Activated CD4-positive, CD25-positive, alpha-beta regulatory T cell (primary cell): ENCODE results near the gene RPAP2.
A peak's percentile ranks its signal among the peaks of the same experiment; 100 is the strongest.
"Not testable (repeated sequence)": the region's sequence is repeated elsewhere in the genome, so short reads cannot be mapped to it uniquely, and the experiment has no call there.

Experiments
- DNase-seq, 4 experiments: peaks; one replicate each; lab custom pipeline; 2025; lab: John Stamatoyannopoulos, UW

RPAP2 gene

DNA sequence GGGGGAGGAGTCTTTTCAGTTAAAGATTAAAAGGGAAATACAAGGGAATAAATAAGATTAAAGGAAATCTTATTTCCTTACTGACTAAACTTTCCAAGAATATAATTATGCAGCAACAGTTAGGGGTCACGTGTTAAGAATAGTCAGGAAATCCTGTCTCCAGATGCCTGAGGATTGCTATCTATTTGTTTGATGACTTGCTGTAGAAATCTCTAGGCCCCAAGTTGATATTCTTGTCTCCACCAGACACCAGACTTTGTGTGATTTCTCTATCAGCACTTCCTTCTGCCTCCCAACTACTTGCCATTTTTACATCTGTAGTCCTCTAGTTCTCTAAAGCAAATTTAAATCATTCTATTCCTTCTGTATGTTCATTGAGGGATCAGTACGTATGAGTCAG is 77.5 kb downstream of the RPAP2 start:
- no peak for DNase-seq

DNA sequence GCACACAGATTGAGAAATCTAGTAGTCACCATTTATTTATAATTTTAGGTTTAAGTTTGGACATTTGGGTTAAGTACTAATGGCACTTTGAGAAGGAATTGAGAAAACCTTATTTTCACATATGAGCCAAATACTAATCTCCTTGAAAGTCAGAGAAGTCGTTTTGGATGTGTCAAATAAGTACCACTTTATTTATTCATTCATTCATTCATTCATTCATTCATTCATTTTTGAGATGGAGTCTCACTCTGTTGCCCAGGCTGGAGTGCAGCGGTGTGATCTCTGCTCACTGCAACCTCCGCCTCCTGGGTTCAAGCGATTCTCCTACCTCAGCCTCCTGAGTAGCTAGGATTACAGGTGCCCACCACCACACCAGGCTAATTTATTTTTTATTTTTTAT is 79.1 kb downstream of the RPAP2 start:
- DNase-seq, result not testable (repeated sequence)

DNA sequence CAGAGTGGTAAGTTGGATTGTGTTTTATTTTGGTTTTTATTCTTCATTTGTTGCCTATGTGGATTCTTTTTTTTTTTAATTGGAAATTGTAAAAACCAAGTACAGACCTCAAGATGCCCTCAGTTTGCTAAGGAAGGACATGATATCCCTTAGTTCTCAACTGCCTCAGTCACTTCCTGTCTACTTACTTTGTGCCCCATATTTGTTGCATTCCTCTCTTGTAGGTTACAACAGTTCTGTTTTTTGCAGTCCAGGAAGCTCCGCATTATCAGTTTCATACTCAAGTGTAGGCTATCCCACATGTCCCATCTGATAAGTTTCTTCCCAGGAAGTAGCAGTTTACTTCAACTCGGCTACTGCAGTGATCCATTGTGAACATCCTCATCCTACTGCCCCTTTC is 82.0 kb downstream of the RPAP2 start:
- DNase-seq, result no peak

GRCh38 chr1:92393966-92394365 is 95.1 kb downstream of the RPAP2 start:
- not testable (repeated sequence) for DNase-seq

DNA sequence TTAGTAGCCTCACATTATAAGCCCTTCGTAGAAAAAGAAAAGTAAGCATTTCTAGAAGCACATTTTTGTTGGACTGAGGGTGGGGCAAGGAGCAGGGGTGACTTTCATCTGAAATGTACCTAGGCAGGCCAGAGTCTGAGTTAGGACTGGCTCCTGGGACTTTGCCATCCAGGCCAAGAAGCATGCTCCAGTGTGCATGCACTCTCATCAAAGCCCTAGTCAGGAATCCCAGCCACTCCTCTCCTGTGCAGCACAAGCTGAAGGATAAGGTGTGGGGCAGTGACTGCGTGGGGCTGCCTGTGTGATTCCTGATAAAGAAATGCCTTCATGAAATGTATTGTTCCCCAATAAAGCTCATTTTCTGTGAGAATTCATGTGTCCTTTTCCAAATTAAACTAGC is 99.7 kb downstream of the RPAP2 start:
- no peak for DNase-seq

GRCh38 chr1:92399076-92399475 is 100.2 kb downstream of the RPAP2 start:
- DNase-seq, result no peak

GRCh38 chr1:92404661-92405060 is 105.8 kb downstream of the RPAP2 start:
- no peak for DNase-seq

GRCh38 chr1:92408825-92409224 is 110.0 kb downstream of the RPAP2 start:
- DNase-seq, result no peak

GRCh38 chr1:92409946-92410549 is 111.2 kb downstream of the RPAP2 start:
- no peak for DNase-seq

DNA sequence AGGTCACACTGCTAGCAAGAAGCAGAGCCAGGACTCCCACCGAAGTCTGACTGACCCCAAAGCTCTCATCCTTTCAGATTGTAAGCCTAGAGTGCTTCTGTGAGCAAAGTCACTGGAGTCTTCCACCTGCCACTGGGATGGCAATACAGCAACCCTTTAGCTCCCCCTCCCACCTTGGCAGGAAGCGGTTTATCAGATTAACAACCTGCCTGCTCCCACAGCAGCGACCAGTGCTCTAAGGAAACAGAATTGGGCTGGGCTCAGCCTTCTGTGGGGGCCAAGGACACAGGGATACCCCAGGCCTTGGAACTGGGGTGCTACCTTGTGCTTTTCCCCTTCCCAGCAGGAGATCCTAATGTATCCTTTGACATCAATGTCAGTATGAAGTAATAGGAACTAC is 111.8 kb downstream of the RPAP2 start:
- DNase-seq, result peak in 1 of 4 experiments; percentile 1

- no peak for DNase-seq
Observed at GRCh38 chr1:92411511-92411910, 112.7 kb downstream of the RPAP2 start.

DNA sequence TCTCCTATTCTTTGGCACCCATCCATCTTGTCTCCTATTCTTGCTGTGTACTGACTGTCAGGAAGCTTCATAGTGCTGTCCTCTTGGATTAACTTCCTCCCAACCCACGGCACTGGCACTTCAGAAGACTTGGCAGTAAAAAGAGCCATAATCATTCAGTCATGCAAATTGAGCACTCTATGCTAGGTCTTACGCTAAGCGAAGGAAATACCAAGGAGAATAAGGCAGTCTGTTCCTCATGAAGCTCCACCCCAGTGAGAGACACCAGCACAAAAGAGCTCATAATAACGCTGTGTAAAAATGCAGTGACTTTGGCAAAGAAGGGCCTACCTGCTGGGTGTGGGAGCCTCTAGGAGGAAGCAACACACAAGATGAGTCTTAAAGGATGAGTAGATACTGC is 120.8 kb downstream of the RPAP2 start:
- DNase-seq, result no peak

DNA sequence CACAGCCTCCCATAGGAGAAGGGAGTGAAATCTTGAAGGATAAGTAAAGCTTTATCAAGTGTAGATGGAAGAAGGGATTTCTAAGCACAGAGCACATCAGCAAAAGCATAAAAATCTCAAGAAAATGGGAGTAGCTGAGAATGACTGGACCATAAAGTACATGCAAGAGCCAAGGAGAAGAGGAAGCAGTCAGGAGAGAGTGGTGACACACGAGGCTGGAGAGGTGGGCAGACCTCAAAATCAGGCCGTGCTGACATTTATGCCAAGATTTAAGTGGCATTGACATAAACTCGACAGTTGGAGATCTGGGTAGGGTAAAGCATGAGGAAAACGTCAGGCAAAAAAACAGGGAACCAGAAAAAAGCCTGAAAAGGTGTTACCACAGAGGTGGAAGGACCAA is 125.5 kb downstream of the RPAP2 start:
- no peak for DNase-seq

GRCh38 chr1:92425617-92426016 is 126.8 kb downstream of the RPAP2 start:
- no peak for DNase-seq

GRCh38 chr1:92430030-92430429 is 131.2 kb downstream of the RPAP2 start:
- no peak for DNase-seq

GRCh38 chr1:92434572-92434971 is 135.7 kb downstream of the RPAP2 start:
- not testable (repeated sequence) for DNase-seq

DNA sequence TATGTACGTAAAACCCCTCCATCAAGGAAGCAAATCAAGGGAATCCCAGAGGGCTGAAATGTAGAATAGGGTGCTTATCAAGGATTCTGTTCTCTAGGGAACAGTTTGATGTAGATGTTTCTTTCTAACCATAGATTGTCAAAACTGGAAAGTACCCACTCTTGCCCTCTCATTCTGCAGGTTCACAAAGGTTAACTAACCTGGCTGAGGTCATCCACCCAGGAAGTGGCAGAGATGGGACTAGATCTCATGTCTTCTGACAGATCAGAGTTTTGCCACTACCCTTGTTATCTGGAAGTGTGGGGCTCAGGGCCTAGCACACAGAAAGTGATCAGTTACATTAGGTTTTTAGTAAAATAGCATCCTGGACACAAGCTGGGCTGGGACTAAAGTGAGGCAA is 140.4 kb downstream of the RPAP2 start:
- DNase-seq, result no peak

- DNase-seq, result no peak
Observed at GRCh38 chr1:92441316-92441696, 142.4 kb downstream of the RPAP2 start.

GRCh38 chr1:92441697-92442342 is 143.0 kb downstream of the RPAP2 start:
- DNase-seq, result no peak

DNA sequence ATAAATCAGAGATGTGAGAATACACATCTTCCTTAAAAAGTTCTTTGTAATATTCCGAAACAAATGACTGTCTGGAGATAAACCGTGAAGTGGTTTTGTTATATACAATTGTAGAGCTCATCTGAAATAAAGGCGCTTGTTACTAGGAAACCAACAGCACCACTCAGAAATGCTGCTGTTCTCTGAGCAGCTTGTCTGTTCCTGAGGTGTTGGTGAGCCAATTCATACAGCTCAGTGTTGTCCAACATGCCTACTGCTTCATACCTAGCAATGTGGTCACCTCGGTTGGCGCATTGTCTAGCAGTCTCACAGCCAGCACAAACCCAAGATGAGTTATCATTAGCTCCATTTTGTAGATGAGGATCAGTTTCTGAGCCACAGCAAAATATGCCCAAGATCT is 143.5 kb downstream of the RPAP2 start:
- DNase-seq, result no peak

DNA sequence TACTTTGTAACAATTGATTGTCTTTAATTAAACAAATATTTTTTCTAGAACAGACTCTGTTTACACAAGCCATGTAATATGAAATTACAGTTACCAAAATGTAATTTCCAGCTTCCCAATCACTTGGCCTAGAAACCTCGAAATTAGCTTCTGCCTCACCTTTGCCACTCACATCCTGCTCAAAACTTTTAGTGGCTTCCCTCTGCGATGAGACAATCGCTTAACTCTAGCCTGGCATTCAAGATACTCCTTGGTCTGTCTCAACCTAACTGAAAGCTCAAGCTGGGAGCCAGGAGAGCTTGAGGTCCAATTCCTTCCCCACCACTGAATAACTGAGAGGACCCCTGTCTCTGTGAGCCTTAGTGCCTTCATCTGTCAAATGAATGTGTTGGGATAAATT is 145.0 kb downstream of the RPAP2 start:
- no peak for DNase-seq

DNA sequence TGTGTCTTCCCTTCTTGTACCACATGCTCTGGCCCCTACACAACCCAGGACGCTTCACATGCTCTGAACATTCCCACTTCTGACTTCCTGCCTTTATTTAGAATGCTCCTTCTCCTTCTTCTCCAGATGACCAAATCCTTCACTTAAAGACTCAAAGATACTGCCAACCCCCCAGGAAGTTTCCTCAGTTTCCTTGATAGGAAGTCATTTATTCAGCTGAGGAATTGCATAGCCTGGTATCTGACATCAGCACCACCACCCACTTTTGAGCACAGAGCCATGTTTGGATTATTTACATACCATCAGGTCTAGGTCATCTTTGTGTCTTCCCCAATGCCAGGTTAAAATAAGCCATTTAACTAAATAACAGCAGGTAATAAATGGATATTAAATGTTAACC is 145.5 kb downstream of the RPAP2 start:
- DNase-seq, result no peak

- no peak for DNase-seq
Observed at GRCh38 chr1:92445865-92446264, 147.0 kb downstream of the RPAP2 start.

DNA sequence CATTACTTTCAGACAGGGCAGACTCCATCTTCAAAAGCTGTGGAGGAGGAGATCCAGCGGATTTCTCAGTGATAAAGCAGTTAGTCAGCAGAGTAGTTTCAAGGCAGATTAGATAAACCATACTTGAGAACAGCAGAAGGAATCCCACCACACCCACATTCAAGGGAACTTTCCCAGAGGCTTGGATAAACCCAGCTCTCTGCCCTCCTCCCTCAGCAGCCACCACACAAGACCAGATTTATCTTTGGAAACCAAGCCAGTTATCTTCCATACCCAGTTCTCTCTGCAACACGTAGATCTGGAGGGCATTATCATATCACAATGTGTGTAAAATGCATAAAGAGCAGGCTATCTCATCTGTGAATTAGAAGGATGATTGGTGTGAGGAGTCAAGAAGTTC is 147.7 kb downstream of the RPAP2 start:
- no peak for DNase-seq
